SU-DHL-6 (cell line): ENCODE data around the gene SRPK2.

Experiments used
- CTCF ChIP-seq: fragments of 200-600 bp; sonication (generic); IDR thresholded peaks from one replicate; pipeline ENCODE4 v1.5.1; 2017; ENCODE audit warnings: antibody characterized with exemption, mild to moderate bottlenecking, low read length, moderate library complexity; ENCODE audit not compliant: insufficient read depth, poor library complexity, severe bottlenecking
- EZH2phosphoT487 ChIP-seq: fragments of 200-600 bp; sonication (generic), shearing (Covaris generic); conservative IDR thresholded peaks from 2 replicates; pipeline ENCODE4 v1.6.1; 2018; ENCODE audit warnings: mild to moderate bottlenecking, antibody characterized with exemption, low read length, moderate library complexity, mixed read lengths

DNA sequence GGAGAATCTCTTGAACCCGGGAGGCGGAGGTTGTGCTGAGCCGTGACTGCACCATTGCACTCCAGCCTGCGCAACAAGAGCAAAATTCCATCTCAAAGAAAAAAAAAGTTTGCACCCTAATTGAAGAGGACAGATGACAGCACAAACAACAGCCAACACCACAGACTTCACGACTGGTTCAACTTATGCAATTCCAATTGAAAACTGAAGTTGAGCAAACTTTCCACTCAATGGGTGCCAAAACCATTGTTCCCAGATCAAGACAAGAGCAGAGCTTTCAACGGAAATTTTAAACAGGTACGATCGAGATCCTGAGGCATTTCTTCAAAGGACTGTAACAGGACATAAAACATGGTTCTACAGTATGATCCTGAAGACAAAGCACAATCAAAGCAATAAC is 225.0 kb downstream of the SRPK2 start:
- TF ChIP-seq CTCF (no peak), EZH2phosphoT487 (no peak)
